ENCODE measurements around the gene ILKAP.
A peak's percentile ranks its signal among the peaks of the same experiment; 100 is the strongest.

Gene ILKAP

GRCh38 chr2:238237431-238238135 is 34.1 kb upstream of the ILKAP start:
- DNase-seq (ENCODE audit: low read depth, low spot score): no peak
- no peak overlapping the region for H3K27ac ChIP-seq

DNA sequence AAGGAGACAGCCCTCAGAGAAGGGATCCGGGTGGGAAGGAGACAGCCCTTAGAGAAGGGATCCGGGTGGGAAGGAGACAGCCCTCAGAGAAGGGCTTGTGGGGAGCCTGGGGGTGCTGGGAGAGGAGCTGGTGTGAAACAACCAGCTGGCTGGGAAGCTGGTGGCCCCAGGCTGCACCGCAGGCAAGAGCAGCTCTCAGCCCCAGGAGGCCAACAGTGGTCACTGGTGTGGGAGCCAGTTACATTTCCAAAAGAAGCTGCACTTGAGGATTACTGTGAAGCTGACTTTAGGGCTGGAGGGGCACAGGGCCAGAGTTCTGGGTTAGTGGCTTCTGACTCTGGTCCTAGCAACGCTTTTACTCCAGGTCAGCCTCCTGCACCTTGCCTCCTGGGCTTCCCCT is 33.1 kb upstream of the ILKAP start:
- no peak for DNase-seq (ENCODE audit: low read depth, low spot score)
- no peak overlapping the region for H3K27ac ChIP-seq

- no peak for DNase-seq (ENCODE audit: low read depth, low spot score)
These were observed 32.4 kb upstream of the ILKAP start for GRCh38 chr2:238235856-238236255.

DNA sequence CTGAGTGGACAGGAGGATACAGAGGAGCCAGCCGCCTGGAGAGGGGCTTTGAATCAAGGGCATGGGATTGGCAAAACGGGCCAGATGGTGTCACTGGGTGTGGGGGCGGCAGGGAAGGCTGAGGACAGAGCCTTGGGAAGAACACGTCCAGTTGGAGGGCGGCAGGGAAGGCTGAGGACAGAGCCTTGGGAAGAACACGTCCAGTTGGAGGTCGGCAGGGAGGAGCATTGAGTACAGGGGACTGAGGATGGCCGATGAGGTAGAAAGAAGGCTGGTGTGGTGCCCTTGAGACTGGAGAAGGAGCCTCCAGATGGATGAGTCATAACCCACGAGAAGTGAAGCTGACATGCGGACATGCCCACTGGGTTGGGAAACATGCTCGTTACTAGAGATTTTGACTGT is 31.8 kb upstream of the ILKAP start:
- no peak overlapping the region for H3K27ac ChIP-seq
- DNase-seq (ENCODE audit: low read depth, low spot score): no peak

More at GRCh38 chr2:238235856-238236255, 32.4 kb upstream of the ILKAP start:
- H3K27ac ChIP-seq: no peak overlapping the region

DNA sequence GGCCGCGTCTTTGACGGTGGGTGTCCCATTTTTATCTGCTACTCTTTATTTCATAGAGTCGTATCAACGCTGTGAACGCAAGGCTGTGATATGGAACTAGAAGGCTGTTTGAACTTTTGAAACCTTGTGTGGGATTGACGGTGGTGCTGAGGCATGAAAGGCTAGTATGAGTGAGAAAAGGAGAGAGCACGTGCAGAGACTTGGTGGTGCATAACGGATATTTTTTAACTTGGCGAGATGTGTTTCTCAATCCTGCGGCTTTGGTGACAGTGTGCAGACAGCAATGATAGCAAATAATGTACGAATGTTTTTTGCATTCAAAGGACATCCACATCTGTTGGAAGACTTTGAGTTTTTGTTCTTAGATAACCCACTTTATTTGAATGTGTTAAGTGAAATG is 30.1 kb upstream of the ILKAP start:
- DNase-seq (ENCODE audit: low read depth, low spot score): no peak
- no peak overlapping the region for H3K27ac ChIP-seq

DNA sequence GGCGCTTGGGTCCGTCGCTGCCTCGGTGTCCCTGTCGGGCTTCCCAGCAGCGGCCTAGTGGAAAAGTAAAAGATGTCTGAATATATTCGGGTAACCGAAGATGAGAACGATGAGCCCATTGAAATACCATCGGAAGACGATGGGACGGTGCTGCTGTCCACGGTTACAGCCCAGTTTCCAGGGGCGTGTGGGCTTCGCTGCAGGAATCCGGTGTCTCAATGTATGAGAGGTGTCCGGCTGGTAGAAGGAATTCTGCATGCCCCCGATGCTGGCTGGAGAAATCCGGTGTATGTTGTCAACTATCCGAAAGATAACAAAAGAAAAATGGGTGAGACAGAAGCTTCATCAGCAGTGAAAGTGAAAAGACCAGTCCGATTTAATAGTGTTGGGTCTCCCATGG is 28.3 kb upstream of the ILKAP start:
- DNase-seq (ENCODE audit: low read depth, low spot score): no peak
- H3K27ac ChIP-seq: no peak overlapping the region

DNA sequence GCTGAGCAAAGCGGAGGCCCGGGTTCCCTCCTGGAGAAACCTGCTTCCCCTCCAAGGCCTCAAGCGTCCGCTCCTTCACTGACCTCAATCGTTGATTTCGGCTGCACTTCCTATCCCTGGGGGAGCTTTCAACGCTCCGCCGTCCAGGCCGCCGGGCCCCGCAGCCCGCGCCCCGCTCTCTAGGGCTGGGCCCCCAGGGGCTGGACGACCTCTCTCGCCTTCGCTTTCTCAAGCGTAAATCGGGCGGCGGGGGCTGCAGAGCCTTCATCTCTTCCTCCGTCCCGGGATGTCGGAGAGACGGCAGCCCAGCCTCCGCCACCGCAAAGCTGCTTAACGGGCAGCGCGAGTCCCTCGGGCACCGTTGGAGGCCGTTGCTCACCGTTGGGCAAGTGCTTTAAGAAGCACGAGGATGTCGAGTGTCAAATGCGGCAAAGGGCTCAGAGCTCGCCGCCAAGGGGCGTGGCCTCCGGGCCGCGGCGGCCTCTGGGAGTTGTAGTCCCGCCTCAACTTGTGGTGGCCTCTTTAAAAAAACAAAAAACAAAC is 27.8 kb upstream of the ILKAP start:
- no peak overlapping the region for H3K27ac ChIP-seq
- no peak for DNase-seq (ENCODE audit: low read depth, low spot score)

- DNase-seq (ENCODE audit: low read depth, low spot score): no peak
- H3K27ac ChIP-seq: no peak overlapping the region
These were observed 27.2 kb upstream of the ILKAP start for GRCh38 chr2:238230699-238231098.

GRCh38 chr2:238228700-238229099 is 25.2 kb upstream of the ILKAP start:
- no peak overlapping the region for H3K27ac ChIP-seq
- DNase-seq (ENCODE audit: low read depth, low spot score): no peak

- no peak for DNase-seq (ENCODE audit: low read depth, low spot score)
- no peak overlapping the region for H3K27ac ChIP-seq
These were observed 24.1 kb upstream of the ILKAP start for GRCh38 chr2:238227587-238228032.

- no peak overlapping the region for H3K27ac ChIP-seq
These were observed 23.4 kb upstream of the ILKAP start for GRCh38 chr2:238226698-238227586.

DNA sequence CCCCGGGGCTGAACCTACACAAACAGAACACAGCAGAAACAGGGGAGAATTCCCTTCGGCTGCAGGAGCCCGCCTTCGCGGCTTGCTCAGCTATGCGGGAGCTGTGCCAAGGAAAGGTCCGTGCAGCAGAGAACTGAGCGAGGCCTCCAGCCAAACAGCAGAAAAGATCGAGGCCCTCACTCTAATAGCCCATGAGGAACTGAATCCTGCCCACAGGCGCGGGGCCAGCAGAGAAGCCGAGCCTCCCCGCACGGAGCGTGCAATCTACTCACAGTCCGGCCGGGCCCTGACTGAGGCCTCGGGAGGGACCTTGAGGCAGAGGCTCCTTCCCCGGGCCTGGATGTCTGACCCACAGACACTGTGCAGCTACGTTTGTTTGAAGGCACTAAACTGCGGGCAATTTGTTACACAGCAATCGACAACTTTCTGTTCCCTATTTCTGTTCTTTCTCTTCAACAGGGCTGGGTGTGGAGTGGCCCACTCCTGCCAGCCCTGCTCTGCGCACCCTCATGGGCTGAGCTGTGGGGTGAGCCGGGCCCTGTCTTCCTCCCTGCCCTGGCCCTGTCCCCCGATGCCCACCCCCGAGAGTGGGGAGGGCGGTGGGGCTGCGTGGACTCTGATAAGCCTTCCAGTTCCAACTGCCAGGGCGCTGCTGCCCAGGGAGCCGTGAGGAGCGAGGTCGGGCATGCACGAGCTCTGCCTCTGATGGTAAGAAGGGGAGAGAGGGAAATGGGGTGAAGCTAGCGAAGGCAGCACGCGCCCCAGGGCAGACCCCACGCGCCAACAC is 22.6 kb upstream of the ILKAP start:
- no peak for DNase-seq (ENCODE audit: low read depth, low spot score)
- no peak overlapping the region for H3K27ac ChIP-seq

More at GRCh38 chr2:238226698-238227586, 23.4 kb upstream of the ILKAP start:
- no peak for DNase-seq (ENCODE audit: low read depth, low spot score)

- no peak for DNase-seq (ENCODE audit: low read depth, low spot score)
- H3K27ac ChIP-seq: no peak overlapping the region
These were observed 21.6 kb upstream of the ILKAP start for GRCh38 chr2:238225121-238225520.

DNA sequence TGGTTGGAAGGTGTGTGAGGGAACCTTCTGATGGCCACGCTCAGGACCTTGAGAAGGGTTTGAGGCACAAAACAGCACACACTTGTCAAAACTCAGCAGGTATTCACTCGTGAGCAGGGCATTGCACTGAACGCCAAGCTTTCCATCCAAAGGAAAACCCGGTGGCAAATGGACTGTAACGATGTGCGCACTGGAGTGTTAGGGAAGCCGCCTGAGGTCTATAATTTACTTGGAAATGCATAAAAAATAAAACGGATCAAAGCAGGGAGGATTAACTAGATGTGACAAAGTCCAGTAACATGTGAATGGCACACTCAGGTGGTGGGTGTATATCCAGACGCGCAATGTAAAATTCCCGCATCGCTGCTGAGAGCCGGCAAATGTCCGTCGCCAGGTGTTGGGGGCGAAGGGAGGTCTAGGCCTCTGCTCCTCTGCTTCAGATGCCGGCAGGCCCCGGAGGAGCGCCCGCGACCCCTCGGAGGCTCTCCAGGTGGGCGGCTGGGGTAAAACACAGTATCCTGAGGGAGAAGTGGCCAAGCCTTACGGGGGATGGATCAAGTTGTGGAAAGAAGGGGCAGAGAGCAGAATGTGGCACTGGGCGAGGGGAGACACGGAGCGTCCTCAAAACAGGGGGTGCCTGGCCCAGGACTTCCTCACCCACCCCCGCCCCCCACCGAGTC is 21.0 kb upstream of the ILKAP start:
- DNase-seq (ENCODE audit: low read depth, low spot score): no peak
- H3K27ac ChIP-seq: no peak overlapping the region

- H3K27ac ChIP-seq: no peak overlapping the region
- no peak for DNase-seq (ENCODE audit: low read depth, low spot score)
These were observed 17.5 kb upstream of the ILKAP start for GRCh38 chr2:238220892-238221521.

- no peak overlapping the region for H3K27ac ChIP-seq
- DNase-seq (ENCODE audit: low read depth, low spot score): no peak
These were observed 16.9 kb upstream of the ILKAP start for GRCh38 chr2:238220274-238220891.

DNA sequence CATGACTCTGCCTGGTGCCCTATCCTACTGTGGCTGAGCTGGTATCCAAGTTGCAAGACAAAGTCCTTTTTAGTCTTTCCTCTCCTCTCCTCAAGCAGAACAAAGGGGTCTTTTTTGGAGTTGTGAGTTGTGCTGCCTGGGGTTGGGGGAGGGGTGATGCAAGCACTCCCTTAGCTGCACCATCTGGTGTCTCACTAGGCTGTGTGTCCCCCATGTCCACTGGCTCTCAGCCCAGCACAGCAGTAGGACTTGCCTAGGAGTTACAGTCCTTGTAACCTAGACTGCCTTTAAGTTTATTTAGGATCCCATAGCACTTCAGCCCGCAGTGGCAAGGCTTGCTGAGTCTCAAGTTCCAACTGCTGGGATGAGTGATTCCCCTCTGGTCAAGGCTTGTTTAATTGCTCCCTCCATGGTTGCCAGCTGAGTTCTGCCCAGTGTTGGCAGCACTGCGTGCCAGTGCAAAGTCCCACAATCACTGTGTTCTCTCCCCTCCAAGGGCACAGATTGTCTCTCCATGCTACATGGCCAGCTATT is 13.2 kb upstream of the ILKAP start:
- no peak for DNase-seq (ENCODE audit: low read depth, low spot score)
- peak overlapping the region; percentile 54 for H3K27ac ChIP-seq

GRCh38 chr2:238207006-238207405 is 3.5 kb upstream of the ILKAP start:
- no peak for DNase-seq (ENCODE audit: low read depth, low spot score)
- H3K27ac ChIP-seq: no peak overlapping the region
